ENCODE data around the gene CFAP61. TPM values are rescaled to one million over a fixed set of nuclear protein-coding genes. Genes with fewer than 3 reads are reported as not detected.

CFAP61 gene
- total RNA-seq, 2 donors from 2014 or later: 0.27 TPM; not detected in 1

DNA sequence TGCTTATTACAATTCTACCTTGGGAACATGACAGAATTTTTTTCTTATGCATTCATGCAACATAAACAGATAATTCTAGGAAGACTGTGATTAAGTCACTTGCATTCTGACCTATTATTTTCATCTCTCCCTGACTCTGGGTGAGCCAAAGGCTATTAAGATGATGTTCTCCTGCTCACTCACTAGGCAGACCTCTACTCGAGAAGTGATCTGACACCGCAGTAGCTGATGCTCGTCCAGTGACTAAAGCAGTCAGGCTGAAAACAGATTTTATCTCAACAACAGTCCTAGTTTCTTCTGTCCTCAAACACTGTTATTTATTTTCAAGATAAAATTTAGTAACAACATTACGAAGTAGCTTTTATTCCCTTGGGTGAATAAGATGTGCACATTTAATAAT lies 17.8 kb upstream of the CFAP61 start:
- Histone ChIP-seq H3K4me3 (no peak overlapping the region), H3K4me1 (ENCODE audit: control insufficient read depth in 1 of 2, low read depth in 2 of 2) (peaks cover 0 to 6% of the 10 kb centered on the region in 2 donors), H3K27ac (no peak overlapping the region), H3K27me3 (replicated peaks; ENCODE audit: insufficient read depth) (no peaks in the 10 kb centered on the region), H3K36me3 (peaks cover 55% of the 10 kb centered on the region), H3K9me3 (no peaks in the 10 kb centered on the region)
- DNase-seq (ENCODE audit: low spot score): no peak
- ATAC-seq (ENCODE audit: insufficient number of reproducible peaks, low FRiP score, low read depth): no peak
- TF ChIP-seq, protein P1, sequence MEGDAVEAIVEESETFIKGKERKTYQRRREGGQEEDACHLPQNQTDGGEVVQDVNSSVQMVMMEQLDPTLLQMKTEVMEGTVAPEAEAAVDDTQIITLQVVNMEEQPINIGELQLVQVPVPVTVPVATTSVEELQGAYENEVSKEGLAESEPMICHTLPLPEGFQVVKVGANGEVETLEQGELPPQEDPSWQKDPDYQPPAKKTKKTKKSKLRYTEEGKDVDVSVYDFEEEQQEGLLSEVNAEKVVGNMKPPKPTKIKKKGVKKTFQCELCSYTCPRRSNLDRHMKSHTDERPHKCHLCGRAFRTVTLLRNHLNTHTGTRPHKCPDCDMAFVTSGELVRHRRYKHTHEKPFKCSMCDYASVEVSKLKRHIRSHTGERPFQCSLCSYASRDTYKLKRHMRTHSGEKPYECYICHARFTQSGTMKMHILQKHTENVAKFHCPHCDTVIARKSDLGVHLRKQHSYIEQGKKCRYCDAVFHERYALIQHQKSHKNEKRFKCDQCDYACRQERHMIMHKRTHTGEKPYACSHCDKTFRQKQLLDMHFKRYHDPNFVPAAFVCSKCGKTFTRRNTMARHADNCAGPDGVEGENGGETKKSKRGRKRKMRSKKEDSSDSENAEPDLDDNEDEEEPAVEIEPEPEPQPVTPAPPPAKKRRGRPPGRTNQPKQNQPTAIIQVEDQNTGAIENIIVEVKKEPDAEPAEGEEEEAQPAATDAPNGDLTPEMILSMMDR (IDR thresholded peaks at IDR 0.05): no peak

DNA sequence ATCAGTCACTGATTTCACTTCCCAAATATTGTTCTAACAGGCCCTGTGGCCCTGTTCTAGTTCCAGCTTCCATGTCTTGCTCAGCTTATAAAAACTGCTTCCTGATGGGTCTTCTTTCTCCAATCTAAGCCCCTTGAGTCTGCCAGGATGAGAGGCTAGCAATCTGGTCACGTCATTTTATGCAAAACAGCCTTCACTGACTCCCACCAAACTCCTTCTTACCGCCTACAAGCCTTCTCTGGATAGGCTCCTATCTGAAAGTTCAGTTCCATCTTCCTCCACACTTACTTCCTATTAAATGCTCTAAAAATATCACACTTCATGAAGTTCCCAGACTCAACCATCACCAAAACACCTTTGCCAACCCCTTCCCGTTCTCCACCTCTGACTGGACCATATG lies 15.6 kb upstream of the CFAP61 start:
- Histone ChIP-seq H3K27me3 (replicated peaks; ENCODE audit: insufficient read depth) (no peaks in the 10 kb centered on the region), H3K36me3 (peaks cover 72% of the 10 kb centered on the region), H3K4me3 (no peak overlapping the region), H3K27ac (no peak overlapping the region), H3K4me1 (ENCODE audit: control insufficient read depth in 1 of 2, low read depth in 2 of 2) (peaks cover 0 to 6% of the 10 kb centered on the region in 2 donors), H3K9me3 (no peaks in the 10 kb centered on the region)
- TF ChIP-seq, protein P1 (IDR thresholded peaks at IDR 0.05): no peak
- ATAC-seq (ENCODE audit: insufficient number of reproducible peaks, low FRiP score, low read depth) (no peak), DNase-seq (ENCODE audit: low spot score) (no peak)

DNA sequence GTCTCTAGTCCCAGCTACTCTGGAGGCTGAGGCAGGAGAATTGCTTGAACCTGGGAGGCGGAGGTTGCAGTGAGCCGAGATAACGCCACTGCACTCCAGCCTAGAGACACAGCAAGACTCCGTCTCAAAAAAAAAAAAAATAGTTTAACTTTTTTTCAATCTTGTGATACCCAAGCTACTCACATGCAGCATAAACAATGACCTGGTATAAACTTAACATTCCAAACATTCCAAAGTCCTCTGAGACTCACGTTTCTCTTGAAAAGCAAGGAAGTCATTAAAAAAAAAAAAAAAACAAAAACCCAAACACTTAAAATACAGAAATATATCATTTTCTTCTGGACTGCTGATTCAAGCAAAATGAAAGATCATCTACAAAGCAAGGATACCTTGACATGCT lies 14.4 kb upstream of the CFAP61 start:
- Histone ChIP-seq H3K27me3 (replicated peaks; ENCODE audit: insufficient read depth) (no peaks in the 10 kb centered on the region), H3K4me1 (ENCODE audit: control insufficient read depth in 1 of 2, low read depth in 2 of 2) (peaks cover 0 to 6% of the 10 kb centered on the region in 2 donors), H3K36me3 (peaks cover 73% of the 10 kb centered on the region), H3K4me3 (no peak overlapping the region), H3K27ac (no peak overlapping the region), H3K9me3 (no peaks in the 10 kb centered on the region)
- DNase-seq (ENCODE audit: low spot score) (no peak), ATAC-seq (ENCODE audit: insufficient number of reproducible peaks, low FRiP score, low read depth) (no peak)
- TF ChIP-seq, protein P1 (IDR thresholded peaks at IDR 0.05): no peak

DNA sequence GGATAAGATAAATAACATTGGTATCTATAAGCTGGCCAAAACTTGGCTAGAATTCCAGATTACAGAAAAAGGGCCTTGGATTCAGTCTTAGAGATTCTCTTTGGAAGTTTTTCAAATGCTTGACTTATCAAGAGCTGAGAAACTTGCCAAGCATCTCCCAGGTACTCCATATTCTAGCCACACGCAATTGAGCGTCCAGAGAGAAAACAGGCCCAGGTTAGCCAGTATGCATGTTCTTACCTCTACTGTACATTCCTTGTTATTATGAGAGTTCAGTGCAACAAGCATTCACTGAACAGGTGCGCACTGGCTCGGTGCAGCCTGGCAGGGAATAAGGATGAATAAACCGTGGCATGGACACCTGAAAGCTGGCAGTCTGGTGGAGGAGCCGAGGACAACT lies 13.7 kb upstream of the CFAP61 start:
- H3K9me3 ChIP-seq: no peaks in the 10 kb centered on the region
- no peak overlapping the region for H3K27ac ChIP-seq
- H3K4me3 ChIP-seq: no peak overlapping the region
- TF ChIP-seq, protein P1 (IDR thresholded peaks at IDR 0.05): no peak
- H3K36me3 ChIP-seq: peaks cover 68% of the 10 kb centered on the region
- H3K27me3 ChIP-seq (replicated peaks; ENCODE audit: insufficient read depth): no peaks in the 10 kb centered on the region
- peaks cover 0 to 6% of the 10 kb centered on the region in 2 donors for H3K4me1 ChIP-seq (ENCODE audit: control insufficient read depth in 1 of 2, low read depth in 2 of 2)
- DNase-seq (ENCODE audit: low spot score): no peak
- ATAC-seq (ENCODE audit: insufficient number of reproducible peaks, low FRiP score, low read depth): no peak

DNA sequence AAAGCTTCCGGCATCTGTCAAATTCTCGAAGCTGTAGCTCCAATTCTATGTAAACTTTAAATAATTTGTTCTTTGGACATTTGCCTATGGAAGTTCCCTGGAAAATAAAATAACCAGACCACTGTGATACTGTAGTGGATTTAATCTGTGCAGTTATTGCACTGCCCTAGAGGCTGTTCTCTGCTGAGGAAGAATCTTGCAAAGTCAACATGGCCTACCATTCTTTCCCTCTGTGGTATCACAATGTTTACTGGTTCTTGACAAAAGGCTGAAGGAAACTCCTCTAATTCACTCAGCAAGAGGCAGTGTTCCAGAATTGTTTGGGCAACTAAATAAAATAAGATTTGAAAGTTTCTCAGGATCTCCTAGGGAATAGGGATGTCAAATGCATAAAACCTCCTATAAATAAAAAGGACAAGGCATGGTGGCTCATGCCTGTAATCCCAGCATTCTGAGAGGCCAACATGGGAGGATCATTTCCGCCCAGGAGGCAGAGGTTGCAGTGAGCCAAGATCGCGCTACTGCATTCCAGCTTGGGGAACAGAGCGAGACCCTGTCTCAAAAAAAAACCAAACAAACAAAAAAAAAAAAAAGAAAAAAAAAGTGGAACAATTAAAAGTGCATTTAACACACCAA lies 12.5 kb upstream of the CFAP61 start:
- TF ChIP-seq, protein P1 (IDR thresholded peaks at IDR 0.05): no peak
- ATAC-seq (ENCODE audit: insufficient number of reproducible peaks, low FRiP score, low read depth) (no peak), DNase-seq (ENCODE audit: low spot score) (no peak)
- no peaks in the 10 kb centered on the region for H3K27me3 ChIP-seq (replicated peaks; ENCODE audit: insufficient read depth)
- peaks cover 70% of the 10 kb centered on the region for H3K36me3 ChIP-seq
- no peak overlapping the region for H3K4me3 ChIP-seq
- no peaks in the 10 kb centered on the region for H3K9me3 ChIP-seq
- no peak overlapping the region for H3K27ac ChIP-seq
- peaks cover 0 to 6% of the 10 kb centered on the region in 2 donors for H3K4me1 ChIP-seq (ENCODE audit: control insufficient read depth in 1 of 2, low read depth in 2 of 2)
